Lower lobe of right lung (tissue), 2 donors: ENCODE data around the gene TMEM87A. TPM values are rescaled to one million over a fixed set of nuclear protein-coding genes. Genes with fewer than 3 reads are reported as not detected.

ENCODE experiments used
- ATAC-seq, 2 donors: fragments of 200-7000 bp; cut with Tn5 transposase; one replicate each; pipeline ENCODE4 v1.9.1; 2020 to 2022; ENCODE audit warnings: mild to moderate bottlenecking in 2 of 2, moderate library complexity in 2 of 2
- DNase-seq: peaks from one replicate; pipeline ENCODE4 v3.0.0-alpha.2; 2020
- H3K27ac ChIP-seq: fragments of 200-600 bp; one replicate; pipeline ENCODE4 v1.8.0; 2022
- H3K27me3 ChIP-seq: fragments of 200-600 bp; one replicate; pipeline ENCODE4 v1.8.0; 2022; ENCODE audit warnings: low read depth
- H3K36me3 ChIP-seq: fragments of 200-600 bp; one replicate; pipeline ENCODE4 v1.8.0; 2022; ENCODE audit warnings: mild to moderate bottlenecking
- H3K4me1 ChIP-seq: fragments of 200-600 bp; one replicate; pipeline ENCODE4 v1.8.0; 2022
- H3K4me3 ChIP-seq: fragments of 200-600 bp; one replicate; pipeline ENCODE4 v1.8.0; 2022; ENCODE audit warnings: mild to moderate bottlenecking
- H3K9me3 ChIP-seq: fragments of 200-600 bp; one replicate; pipeline ENCODE4 v1.8.0; 2022
- CTCF ChIP-seq: fragments of 200-600 bp; IDR thresholded peaks from one replicate; pipeline ENCODE4 v1.8.0; 2022; ENCODE audit warnings: antibody characterized with exemption, mild to moderate bottlenecking
- intact Hi-C: fragments of 100-400 bp; cut with DNase I; formaldehyde crosslinking; loops from one replicate; pipeline ENCODE4 v1.11.0; 2022
- microRNA-seq: library from miRNA; unstranded; fragments of <30 nt; microRNA quantifications from one replicate; pipeline ENCODE4 v1.2.0, GENCODE V29; 2020; ENCODE audit warnings: borderline number of aligned reads
- total RNA-seq: library from RNA; stranded (reverse); fragmentation: NEBNext Ultra II Directional; extraction: Animal tissue kit (Norgen Biotek cat#: 25700); gene quantifications from one replicate; pipeline ENCODE4 v1.2.1, GENCODE V29; 2021
- donor health status: DM: no; HTN: yes; CAD: no; lungs with severe emphysema.

Gene TMEM87A
- total RNA-seq, 1 donor from 2014 or later: 129 TPM

GRCh38 chr15:42163947-42164550 lies 109.2 kb downstream of the TMEM87A start:
- TF ChIP-seq CTCF: no peak
- ATAC-seq: no peak
- Histone ChIP-seq H3K9me3 (no peaks in the 10 kb centered on the region), H3K4me1 (peaks cover 6% of the 10 kb centered on the region), H3K27me3 (no peaks in the 10 kb centered on the region), H3K36me3 (peaks cover 100% of the 10 kb centered on the region), H3K27ac (no peak overlapping the region), H3K4me3 (no peak overlapping the region)
- intact Hi-C loops: no loop called here
- no peak for DNase-seq

GRCh38 chr15:42163291-42163690 lies 109.9 kb downstream of the TMEM87A start:
- no peak for TF ChIP-seq CTCF
- no peak for ATAC-seq
- Histone ChIP-seq H3K27me3 (no peaks in the 10 kb centered on the region), H3K9me3 (no peaks in the 10 kb centered on the region), H3K4me1 (peaks cover 10% of the 10 kb centered on the region), H3K4me3 (no peak overlapping the region), H3K27ac (no peak overlapping the region), H3K36me3 (peaks cover 96% of the 10 kb centered on the region)
- intact Hi-C loops: no loop called here
- DNase-seq: no peak

Small RNAs within 50 kb of the gene (microRNA-seq; reads per million reads assigned to microRNA genes)
- gene MIR627: 18.1 reads per million, percentile 26 among the genes with 10 or more reads in this experiment

Other genes with a start within 250 kb of the TMEM87A start
- not detected for gene PLA2G4D, start 178.9 kb downstream of the TMEM87A start, total RNA-seq
- gene PLA2G4F, start 116.8 kb downstream of the TMEM87A start, total RNA-seq: 99.0 TPM
- gene VPS39, start 65.1 kb downstream of the TMEM87A start, total RNA-seq: 79.9 TPM
- 122 TPM for gene GANC, start 232 bp downstream of the TMEM87A start, total RNA-seq
- gene CAPN3, start 86.1 kb upstream of the TMEM87A start, total RNA-seq: 47.2 TPM
- 92.2 TPM for gene ZNF106, start 217.7 kb upstream of the TMEM87A start, total RNA-seq
- gene SNAP23, start 222.2 kb upstream of the TMEM87A start, total RNA-seq: 79.3 TPM